AG08395 (cell line): ENCODE measurements around the gene LRP3.
A peak's percentile ranks its signal among the peaks of the same experiment; 100 is the strongest.
"Not testable (repeated sequence)": the region's sequence is repeated elsewhere in the genome, so short reads cannot be mapped to it uniquely, and the experiment has no call there.

Experiments used
- DNase-seq: peaks from one replicate; pipeline ENCODE4 v3.0.0; 2012; ENCODE audit warnings: mixed read lengths, low spot score

The LRP3 gene

GRCh38 chr19:33202546-33203507, 8.7 kb downstream of the LRP3 start:
- DNase-seq: no peak

GRCh38 chr19:33203529-33203928, 9.4 kb downstream of the LRP3 start:
- no peak for DNase-seq

GRCh38 chr19:33204136-33204973, 10.2 kb downstream of the LRP3 start:
- no peak for DNase-seq

- no peak for DNase-seq
Measured at GRCh38 chr19:33205110-33205509, 11.0 kb downstream of the LRP3 start.

GRCh38 chr19:33205531-33206260, 11.6 kb downstream of the LRP3 start:
- DNase-seq: no peak

- DNase-seq: no peak
Measured at GRCh38 chr19:33206261-33207039, 12.3 kb downstream of the LRP3 start.

- no peak for DNase-seq
Measured at GRCh38 chr19:33207040-33207620, 13.0 kb downstream of the LRP3 start.

GRCh38 chr19:33207903-33208302, 13.8 kb downstream of the LRP3 start:
- DNase-seq: no peak

GRCh38 chr19:33208371-33208895, 14.3 kb downstream of the LRP3 start:
- no peak for DNase-seq

- no peak for DNase-seq
Measured at GRCh38 chr19:33208904-33209849, 15.0 kb downstream of the LRP3 start.

GRCh38 chr19:33209850-33210230, 15.7 kb downstream of the LRP3 start:
- DNase-seq: not testable (repeated sequence)

- no peak for DNase-seq
Measured at GRCh38 chr19:33210266-33210940, 16.3 kb downstream of the LRP3 start.

GRCh38 chr19:33211794-33212435, 17.8 kb downstream of the LRP3 start:
- no peak for DNase-seq

- no peak for DNase-seq
Measured at GRCh38 chr19:33212436-33213172, 18.5 kb downstream of the LRP3 start.

- DNase-seq: peak; percentile 57
Measured at GRCh38 chr19:33214596-33214995, 20.5 kb downstream of the LRP3 start.

- no peak for DNase-seq
Measured at GRCh38 chr19:33215438-33216197, 21.5 kb downstream of the LRP3 start.

- DNase-seq: no peak
Measured at GRCh38 chr19:33216198-33216830, 22.2 kb downstream of the LRP3 start.
